Measurements from ENCODE around the gene FBXL16.

The FBXL16 gene

DNA sequence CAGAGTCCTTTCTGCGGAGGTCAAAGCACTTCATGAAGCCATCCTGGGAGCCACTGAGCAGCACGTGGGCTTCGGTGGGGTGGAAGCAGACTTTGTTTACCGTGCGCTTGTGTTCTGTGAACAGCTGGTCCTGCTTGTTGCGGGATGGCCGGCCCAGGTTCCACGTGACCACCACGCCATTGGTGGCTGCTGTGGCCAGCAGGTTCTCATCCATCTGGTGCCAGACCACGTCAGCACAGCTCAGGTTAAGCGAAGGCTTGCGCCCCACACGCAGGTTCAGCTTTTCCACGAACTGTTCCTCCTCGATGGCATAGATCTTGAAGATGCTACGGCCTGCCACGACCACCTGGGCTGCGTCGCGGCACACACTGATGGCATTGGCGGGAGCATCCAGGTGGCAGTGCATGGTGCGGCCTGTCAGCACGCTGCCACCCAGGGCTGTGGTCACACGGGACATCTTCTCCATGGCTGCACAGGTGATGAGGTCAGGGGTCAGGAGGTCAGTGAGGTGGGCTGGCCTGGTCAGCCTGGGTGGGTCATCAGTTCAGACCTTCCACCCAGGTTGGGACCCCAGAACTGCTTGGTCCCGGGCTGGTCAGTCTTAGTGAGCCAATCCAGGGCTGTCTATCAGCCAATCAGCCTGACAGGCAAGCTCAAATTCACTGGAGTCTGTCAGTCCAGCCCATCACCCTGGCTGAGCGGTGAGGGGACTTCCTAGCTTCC is 16.3 kb downstream of the FBXL16 start:
- no peak for DNase-seq (ENCODE audit: low spot score)

DNA sequence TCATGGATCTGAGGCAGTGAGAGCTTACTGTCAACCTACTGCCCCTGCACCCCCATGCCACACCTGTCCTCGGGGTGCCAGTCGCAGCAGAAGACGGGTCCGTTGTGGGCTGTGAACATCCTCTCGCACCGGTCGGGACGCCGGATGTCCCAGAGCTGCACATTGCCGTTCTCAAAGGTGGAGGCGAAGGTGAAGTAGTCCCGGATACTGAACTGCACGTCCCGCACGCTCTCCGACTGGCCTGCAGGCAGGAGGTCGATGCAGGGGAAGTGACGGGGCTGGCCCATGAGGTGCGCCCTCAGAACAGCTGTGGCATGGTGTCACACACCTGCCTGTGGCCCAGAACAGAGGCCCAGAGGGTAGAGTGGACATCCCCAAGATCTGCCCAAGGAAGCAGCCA is 18.1 kb downstream of the FBXL16 start:
- no peak for DNase-seq (ENCODE audit: low spot score)

DNA sequence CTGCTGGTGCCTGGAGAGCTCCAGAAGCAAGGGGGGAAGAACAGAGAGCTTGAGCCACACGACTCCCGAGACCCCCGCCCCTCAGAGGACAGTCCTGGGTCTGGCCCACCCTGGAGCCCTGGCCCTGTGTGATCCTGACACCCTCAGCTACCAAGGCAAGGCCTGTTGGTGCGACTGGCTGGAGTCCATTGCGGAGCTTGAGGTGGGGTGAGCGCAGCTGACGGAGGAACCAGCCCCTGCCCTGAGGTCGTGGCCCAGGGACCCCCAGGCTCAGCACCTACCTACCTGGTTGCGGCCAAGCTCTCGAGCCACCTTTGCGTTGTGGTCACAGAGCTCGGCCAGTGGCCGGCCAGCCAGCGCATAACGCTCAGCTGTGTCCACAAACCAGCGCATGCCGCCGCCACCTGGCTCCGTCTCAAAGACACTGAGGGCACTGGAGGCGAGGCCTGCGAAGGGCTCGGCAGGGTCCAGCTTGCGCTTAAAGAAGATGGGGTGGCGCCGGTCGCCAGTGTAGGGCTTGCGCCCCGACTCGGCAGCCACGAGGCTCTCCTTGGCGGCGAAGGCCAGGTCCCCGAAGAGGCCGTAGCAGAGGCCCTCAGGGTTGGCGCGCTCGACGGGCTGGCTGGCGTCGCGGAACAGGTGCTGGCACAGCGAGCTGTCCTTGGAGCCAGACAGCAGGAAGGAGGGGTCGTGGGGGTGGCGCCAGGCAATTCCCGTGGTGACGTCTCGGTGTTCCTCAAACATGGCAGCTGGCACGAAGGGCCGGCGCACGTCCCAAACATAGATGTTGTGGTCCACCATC is 18.9 kb downstream of the FBXL16 start:
- no peak for DNase-seq (ENCODE audit: low spot score)

DNA sequence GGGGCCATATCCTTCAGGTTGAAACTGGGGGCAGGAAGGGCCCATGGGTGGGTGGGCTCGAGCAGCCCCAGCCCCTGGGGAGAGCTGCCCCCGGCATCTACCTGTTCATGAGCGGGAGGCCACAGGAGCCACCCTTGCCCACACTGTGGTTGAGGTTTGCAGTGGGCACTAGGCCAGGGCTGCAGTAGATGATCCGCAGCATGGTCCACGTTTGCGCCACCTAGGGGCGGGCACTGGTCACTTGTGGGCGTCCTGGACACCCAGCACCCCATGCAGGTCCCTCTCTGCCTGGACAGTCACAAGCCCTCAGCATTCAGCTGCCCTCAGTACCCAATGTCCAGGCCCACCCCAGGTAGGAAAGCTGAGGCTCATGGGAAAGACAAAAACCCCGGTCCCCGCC is 19.6 kb downstream of the FBXL16 start:
- no peak for DNase-seq (ENCODE audit: low spot score)

- no peak for DNase-seq (ENCODE audit: low spot score)
Measured at GRCh38 chr16:684961-685696, 20.5 kb downstream of the FBXL16 start.

GRCh38 chr16:684071-684794 is 21.4 kb downstream of the FBXL16 start, which contains the start of gene JMJD8:
Gene JMJD8 (minus strand): TSS chr16:684334. CDS start chr16:684319, 15 bp downstream.
- peak; percentile 84 for DNase-seq (ENCODE audit: low spot score)

DNA sequence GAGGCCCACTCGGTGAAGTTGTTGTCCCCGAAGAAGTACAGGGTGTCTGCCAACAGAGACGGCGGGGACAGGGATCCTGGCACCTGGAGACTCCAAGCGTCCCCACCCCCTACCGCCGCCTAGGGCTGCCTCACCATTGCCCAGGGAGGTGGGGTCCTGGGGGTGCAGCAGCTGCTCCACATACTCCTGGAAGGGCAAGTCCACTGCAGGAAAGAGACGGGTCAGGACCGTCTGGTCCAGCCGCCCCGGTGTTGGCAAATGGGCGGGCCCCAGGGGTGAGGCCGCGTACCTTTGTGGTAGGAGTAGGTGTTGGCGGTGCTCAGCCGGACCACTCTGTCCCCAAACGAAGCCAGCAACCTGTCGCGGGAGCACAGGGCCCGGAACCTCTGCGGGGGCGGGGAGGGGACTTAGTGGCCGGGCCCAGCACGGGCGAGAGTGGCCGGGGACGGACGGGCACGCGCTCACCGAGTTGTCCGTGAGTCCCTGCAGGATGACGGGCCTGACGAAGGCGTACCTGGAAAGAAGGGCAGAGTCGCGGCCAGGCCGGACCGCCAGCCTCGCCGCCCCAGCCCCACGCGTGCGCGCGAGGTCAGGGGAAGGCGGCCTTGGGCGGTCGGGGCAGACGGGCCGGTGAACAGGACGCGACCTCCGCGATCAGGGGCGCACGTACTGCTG is 22.1 kb downstream of the FBXL16 start:
- DNase-seq (ENCODE audit: low spot score) = no peak

DNA sequence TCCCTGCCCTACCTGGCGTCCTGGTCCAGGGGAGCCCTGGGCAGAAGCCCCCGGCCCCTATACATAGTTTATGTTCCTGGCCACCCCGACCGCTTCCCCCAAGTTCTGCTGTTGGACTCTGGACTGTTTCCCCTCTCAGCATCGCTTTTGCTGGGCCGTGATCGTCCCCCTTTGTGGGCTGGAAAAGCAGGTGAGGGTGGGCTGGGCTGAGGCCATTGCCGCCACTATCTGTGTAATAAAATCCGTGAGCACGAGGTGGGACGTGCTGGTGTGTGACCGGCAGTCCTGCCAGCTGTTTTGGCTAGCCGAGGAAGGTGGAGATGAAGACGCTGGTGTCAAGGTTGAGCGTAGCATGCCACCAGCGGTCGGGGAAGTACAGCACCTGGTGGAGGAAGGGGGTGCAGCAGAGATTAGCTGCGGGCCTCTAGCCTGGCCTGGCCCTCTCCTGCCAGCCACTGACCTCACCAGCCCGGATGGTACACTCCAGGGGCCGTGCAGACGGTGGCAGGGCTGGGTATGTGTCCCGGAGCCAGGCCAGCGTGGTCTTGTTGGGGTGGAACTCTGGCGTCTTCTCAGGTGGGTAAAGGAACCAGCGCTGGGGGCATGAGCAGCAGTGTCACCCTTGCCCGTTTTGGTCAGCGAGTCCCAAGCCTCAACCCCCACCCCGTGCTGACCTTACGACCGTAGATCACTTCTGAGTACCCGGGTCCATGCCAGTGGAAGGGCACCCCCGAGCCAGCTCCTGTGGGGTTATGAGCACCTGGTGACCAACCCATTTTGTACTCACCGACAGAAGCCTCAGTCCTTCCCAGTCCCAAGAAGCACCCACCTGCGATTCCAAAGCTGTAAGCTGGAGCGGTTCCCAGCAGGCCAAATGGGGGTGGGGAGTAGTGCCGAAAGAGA is 22.9 kb downstream of the FBXL16 start:
- no peak for DNase-seq (ENCODE audit: low spot score)

- no peak for DNase-seq (ENCODE audit: low spot score)
Measured at GRCh38 chr16:681746-682427, 23.7 kb downstream of the FBXL16 start.

DNA sequence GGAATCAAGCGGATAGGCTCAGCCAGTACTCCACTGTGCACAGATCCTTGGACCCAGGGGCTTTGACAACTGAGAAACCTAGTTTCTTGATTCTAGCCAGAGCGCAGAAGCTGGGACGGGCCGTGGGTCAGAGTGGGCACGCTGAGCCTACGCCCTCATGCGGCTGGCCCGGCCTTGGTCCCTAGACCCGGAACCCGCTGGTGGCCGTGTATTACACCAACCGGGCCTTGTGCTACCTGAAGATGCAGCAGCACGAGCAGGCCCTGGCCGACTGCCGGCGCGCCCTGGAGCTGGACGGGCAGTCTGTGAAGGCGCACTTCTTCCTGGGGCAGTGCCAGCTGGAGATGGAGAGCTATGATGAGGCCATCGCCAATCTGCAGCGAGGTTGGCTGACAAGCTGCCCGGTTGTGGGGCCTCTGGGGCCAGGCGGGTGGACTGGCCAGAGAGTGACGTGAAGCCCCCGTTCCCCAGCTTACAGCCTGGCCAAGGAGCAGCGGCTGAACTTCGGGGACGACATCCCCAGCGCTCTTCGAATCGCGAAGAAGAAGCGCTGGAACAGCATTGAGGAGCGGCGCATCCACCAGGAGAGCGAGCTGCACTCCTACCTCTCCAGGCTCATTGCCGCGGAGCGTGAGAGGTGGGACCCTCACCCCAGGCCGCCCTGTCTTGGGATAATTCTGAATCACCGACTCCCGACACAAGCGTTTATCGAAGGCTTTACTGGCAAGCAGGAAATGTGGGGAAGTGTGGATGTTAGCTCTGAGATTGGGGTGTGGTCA is 24.4 kb downstream of the FBXL16 start:
- no peak for DNase-seq (ENCODE audit: low spot score)

GRCh38 chr16:680625-680945 is 25.0 kb downstream of the FBXL16 start:
- no peak for DNase-seq (ENCODE audit: low spot score)

DNA sequence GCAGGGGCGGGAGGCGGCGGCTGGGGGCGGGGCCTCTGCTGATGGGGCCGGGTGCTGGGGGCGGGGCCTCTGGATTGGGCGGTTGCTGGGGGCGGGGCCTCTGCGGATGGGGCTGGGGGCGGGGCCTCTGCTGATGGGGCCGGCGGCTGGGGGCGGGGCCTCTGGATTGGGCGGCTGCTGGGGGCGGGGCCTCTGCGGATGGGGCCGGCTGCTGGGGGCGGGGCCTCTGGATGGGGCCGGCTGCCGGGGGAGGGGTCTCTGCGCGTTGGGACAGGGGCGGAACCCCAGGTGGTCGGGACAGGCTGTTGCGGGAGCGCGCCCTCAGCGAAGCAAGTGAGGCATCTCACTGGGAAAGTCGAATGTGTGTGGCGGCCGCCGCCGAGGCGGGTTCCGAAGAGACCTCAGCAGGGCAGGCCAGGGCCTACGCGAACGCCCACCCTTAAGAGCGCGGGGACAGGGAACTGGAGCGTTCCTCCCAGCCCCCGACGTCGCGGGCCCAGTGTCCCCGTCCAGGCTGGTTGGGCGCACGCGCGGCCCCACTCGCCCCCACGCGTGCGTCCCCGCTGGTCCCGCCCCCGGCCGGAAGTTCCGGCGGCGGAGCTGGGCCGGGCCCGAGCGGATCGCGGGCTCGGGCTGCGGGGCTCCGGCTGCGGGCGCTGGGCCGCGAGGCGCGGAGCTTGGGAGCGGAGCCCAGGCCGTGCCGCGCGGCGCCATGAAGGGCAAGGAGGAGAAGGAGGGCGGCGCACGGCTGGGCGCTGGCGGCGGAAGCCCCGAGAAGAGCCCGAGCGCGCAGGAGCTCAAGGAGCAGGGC is 25.6 kb downstream of the FBXL16 start, which contains the start of gene STUB1:
Gene STUB1 (plus strand): TSS at position 597 of the 811 bp plus-strand sequence. CDS start 116 bp downstream, at position 713.
- peak; percentile 72 for DNase-seq (ENCODE audit: low spot score)

- DNase-seq (ENCODE audit: low spot score) = peak; percentile 80
Measured at GRCh38 chr16:678858-679813, 26.5 kb downstream of the FBXL16 start.

DNA sequence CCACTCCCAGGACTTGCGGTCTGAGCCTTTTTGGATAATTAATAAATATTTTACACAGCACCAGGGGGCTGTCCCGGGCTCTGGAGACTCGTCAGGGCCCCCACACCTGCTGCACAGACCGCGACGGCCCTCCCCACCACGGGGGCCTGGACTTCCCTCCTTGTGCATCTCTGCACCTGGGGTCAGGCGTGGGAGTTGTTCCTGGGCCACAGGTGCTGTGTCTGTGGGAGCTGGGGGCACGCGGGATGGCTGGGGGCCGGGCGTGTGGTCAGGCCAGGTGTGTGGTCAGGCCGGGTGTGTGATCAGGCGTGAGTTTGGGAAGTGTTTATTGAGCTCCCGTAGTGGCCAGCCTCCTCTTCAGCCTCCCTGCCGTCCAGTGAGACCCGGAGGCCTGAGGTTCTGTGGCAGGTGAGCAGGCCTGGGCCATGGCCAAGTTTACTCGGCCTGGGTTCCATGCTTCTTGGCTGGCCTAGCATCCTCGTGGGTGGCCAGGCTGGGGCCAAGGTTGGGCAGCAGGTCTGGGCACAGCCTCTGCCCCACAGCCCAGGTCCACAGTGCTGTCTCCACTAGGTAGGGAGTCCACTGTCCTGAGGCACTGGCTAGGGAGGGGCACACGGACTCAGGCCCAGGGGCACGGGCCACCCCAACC is 27.3 kb downstream of the FBXL16 start:
- DNase-seq (ENCODE audit: low spot score) = peak; percentile 69

DNA sequence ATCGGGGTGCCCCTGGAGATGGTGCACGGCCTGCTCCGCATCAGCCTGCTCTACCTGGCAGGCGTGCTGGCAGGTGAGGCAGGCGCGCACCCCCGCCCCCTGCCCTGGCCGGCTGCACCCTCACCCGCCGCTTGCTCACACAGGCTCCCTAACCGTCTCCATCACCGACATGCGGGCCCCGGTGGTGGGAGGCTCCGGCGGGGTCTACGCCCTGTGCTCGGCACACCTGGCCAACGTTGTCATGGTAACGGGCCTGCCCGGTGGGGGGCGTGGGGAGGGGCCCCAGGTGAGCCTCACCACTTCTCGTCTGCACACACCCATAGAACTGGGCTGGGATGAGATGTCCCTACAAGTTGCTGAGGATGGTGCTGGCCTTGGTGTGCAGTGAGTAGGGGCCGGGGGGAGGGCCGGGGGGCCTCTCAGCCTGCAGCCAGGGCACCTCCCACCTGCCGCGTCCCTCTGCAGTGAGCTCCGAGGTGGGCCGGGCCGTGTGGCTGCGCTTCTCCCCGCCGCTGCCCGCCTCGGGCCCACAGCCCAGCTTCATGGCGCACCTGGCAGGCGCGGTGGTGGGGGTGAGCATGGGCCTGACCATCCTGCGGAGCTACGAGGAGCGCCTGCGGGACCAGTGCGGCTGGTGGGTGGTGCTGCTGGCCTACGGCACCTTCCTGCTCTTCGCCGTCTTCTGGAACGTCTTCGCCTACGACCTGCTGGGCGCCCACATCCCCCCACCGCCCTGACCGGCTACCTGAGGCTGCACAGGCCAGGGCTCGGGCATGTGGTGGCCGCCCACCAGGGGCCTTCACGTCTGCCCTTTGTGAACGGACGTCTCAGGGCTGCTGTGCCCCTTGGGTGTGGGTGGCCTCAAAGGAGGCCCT is 28.0 kb downstream of the FBXL16 start:
- no peak for DNase-seq (ENCODE audit: low spot score)
